GM21423 (cell line): ENCODE data around the gene CYTIP.

Source experiments
- ATAC-seq: cut with Tn5 transposase; IDR thresholded peaks from one replicate; pipeline ENCODE4 v1.9.1; 2021; ENCODE audit warnings: mild to moderate bottlenecking, moderate library complexity; ENCODE audit not compliant: unreplicated experiment

The CYTIP gene

GRCh38 chr2:157465554-157465953 is 21.7 kb upstream of the CYTIP start:
- ATAC-seq, result no peak

GRCh38 chr2:157463002-157463401 is 19.1 kb upstream of the CYTIP start:
- ATAC-seq, result no peak

GRCh38 chr2:157460897-157461296 is 17.0 kb upstream of the CYTIP start:
- no peak for ATAC-seq

- ATAC-seq, result no peak
These were observed 16.5 kb upstream of the CYTIP start for GRCh38 chr2:157460384-157460837.

- ATAC-seq, result no peak
These were observed 15.6 kb upstream of the CYTIP start for GRCh38 chr2:157459486-157459885.

- ATAC-seq, result no peak
These were observed 3.9 kb upstream of the CYTIP start for GRCh38 chr2:157447741-157448140.

GRCh38 chr2:157447031-157447430 is 3.1 kb upstream of the CYTIP start:
- no peak for ATAC-seq

- peak; percentile 23 for ATAC-seq
These were observed 752 bp upstream of the CYTIP start for GRCh38 chr2:157444641-157445040.

- ATAC-seq, result no peak
These were observed 799 bp downstream of the CYTIP start for GRCh38 chr2:157443090-157443489.

GRCh38 chr2:157442636-157443035 is 1.3 kb downstream of the CYTIP start:
- no peak for ATAC-seq

GRCh38 chr2:157442191-157442590 is 1.7 kb downstream of the CYTIP start:
- no peak for ATAC-seq

- peak; percentile 30 for ATAC-seq
These were observed 2.8 kb downstream of the CYTIP start for GRCh38 chr2:157441072-157441454.

GRCh38 chr2:157440404-157441071 is 3.4 kb downstream of the CYTIP start:
- ATAC-seq, result no peak

- peak; percentile 34 for ATAC-seq
These were observed 4.1 kb downstream of the CYTIP start for GRCh38 chr2:157439824-157440186.

GRCh38 chr2:157438863-157439823 is 4.7 kb downstream of the CYTIP start:
- peak; percentile 11 for ATAC-seq

- ATAC-seq, result no peak
These were observed 10.5 kb downstream of the CYTIP start for GRCh38 chr2:157433394-157433793.

- ATAC-seq, result no peak
These were observed 11.3 kb downstream of the CYTIP start for GRCh38 chr2:157432475-157433106.

GRCh38 chr2:157431176-157431575 is 12.7 kb downstream of the CYTIP start:
- no peak for ATAC-seq

- no peak for ATAC-seq
These were observed 15.3 kb downstream of the CYTIP start for GRCh38 chr2:157428500-157429175.

GRCh38 chr2:157427922-157428303 is 16.0 kb downstream of the CYTIP start:
- ATAC-seq, result no peak
